OCI-LY3 (cell line): ENCODE results near the gene EPHB1.

Source experiments
- H2AFZ ChIP-seq: fragments of 200-600, 300-600 bp; shearing (Covaris generic); 2 replicates; pipeline ENCODE4 v1.6.0; 2014; ENCODE audit warnings: antibody characterized with exemption, low read depth, low read length
- H3K27ac ChIP-seq: fragments of 200-600, 300-600 bp; sonication (generic); 2 replicates; pipeline ENCODE4 v1.5.1; 2014; ENCODE audit warnings: mild to moderate bottlenecking, low read length, moderate library complexity, mixed read lengths
- H3K27me3 ChIP-seq: fragments of 200-600, 300-600 bp; sonication (generic); 2 replicates; pipeline ENCODE4 v1.6.1; 2014; ENCODE audit warnings: low read depth, low read length, mixed read lengths
- H3K36me3 ChIP-seq: fragments of 200-600, 300-600 bp; sonication (generic); replicated peaks from 2 replicates; pipeline ENCODE3; 2014; ENCODE audit warnings: low read depth, low read length, mixed read lengths
- H3K4me1 ChIP-seq: fragments of 300-600, 200-600 bp; sonication (generic); 2 replicates; pipeline ENCODE4 v1.6.1; 2014; ENCODE audit warnings: low read length, mixed read lengths
- H3K4me2 ChIP-seq: fragments of 200-600, 300-600 bp; sonication (generic); 2 replicates; pipeline ENCODE4 v1.6.1; 2014; ENCODE audit warnings: low read length, mixed read lengths
- H3K4me3 ChIP-seq: fragments of 300-600, 200-600 bp; sonication (generic); 2 replicates; pipeline ENCODE4 v1.5.1; 2014; ENCODE audit warnings: antibody characterized with exemption, mild to moderate bottlenecking, low read length, moderate library complexity
- H3K79me2 ChIP-seq: fragments of 300-600, 200-600 bp; shearing (Covaris generic); 2 replicates; pipeline ENCODE4 v1.6.1; 2014; ENCODE audit warnings: mild to moderate bottlenecking, low read length, mixed read lengths
- H3K9ac ChIP-seq: fragments of 300-600, 200-600 bp; shearing (Covaris generic); 2 replicates; pipeline ENCODE4 v1.6.0; 2014; ENCODE audit warnings: mild to moderate bottlenecking, low read length, moderate library complexity
- H3K9me3 ChIP-seq: fragments of 200-600, 300-600 bp; shearing (Covaris generic); 2 replicates; pipeline ENCODE4 v1.6.1; 2014; ENCODE audit warnings: low read length, mixed read lengths; ENCODE audit not compliant: insufficient read depth
- H4K20me1 ChIP-seq: fragments of 200-600, 300-600 bp; sonication (generic); 2 replicates; pipeline ENCODE4 v1.6.1; 2016; ENCODE audit warnings: low read length, mixed read lengths; ENCODE audit not compliant: insufficient read depth
- EZH2phosphoT487 ChIP-seq: fragments of 200-600 bp; shearing (Covaris generic); IDR thresholded peaks from 2 replicates; pipeline ENCODE4 v1.6.1; 2018; ENCODE audit warnings: antibody characterized with exemption, mixed run types, low read depth
- TF ChIP-seq, protein P1 (sequence below): fragments of 200-600, 300-600 bp; sonication (generic); IDR thresholded peaks from 2 replicates; pipeline ENCODE4 v1.5.1; 2014; ENCODE audit warnings: antibody characterized with exemption, low read length, low read depth

The EPHB1 gene

DNA sequence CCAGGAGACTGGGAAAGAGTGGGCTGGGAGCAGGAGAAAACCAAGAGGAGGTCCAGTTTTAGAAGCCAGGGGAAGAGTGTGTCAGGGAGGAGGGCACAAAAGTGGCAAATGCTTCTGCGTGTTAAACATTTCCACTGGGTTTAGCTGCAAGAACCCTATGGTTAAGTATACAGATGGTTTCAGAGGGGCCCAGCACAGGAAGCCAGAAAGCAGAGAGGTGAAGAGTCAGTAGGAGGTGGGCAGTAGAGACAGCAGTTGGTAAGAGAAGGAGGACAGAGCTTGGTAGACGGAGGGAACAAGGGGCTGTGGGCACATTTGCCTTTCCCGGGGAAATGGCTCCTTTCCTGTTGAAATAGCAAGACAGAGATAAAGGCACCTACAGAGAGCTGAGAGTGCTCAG, 133.8 kb downstream of the EPHB1 start:
- H3K36me3 ChIP-seq = peaks cover 96% of the 10 kb centered on the region
- H2AFZ ChIP-seq = no peak overlapping the region
- TF ChIP-seq, protein P1, sequence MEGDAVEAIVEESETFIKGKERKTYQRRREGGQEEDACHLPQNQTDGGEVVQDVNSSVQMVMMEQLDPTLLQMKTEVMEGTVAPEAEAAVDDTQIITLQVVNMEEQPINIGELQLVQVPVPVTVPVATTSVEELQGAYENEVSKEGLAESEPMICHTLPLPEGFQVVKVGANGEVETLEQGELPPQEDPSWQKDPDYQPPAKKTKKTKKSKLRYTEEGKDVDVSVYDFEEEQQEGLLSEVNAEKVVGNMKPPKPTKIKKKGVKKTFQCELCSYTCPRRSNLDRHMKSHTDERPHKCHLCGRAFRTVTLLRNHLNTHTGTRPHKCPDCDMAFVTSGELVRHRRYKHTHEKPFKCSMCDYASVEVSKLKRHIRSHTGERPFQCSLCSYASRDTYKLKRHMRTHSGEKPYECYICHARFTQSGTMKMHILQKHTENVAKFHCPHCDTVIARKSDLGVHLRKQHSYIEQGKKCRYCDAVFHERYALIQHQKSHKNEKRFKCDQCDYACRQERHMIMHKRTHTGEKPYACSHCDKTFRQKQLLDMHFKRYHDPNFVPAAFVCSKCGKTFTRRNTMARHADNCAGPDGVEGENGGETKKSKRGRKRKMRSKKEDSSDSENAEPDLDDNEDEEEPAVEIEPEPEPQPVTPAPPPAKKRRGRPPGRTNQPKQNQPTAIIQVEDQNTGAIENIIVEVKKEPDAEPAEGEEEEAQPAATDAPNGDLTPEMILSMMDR = no peak
- TF ChIP-seq EZH2phosphoT487 = no peak
- no peaks in the 10 kb centered on the region for H3K9me3 ChIP-seq
- peaks cover 99% of the 10 kb centered on the region for H4K20me1 ChIP-seq
- H3K27ac ChIP-seq = no peak overlapping the region
- no peak overlapping the region for H3K4me3 ChIP-seq
- no peaks in the 10 kb centered on the region for H3K27me3 ChIP-seq
- peaks cover 46% of the 10 kb centered on the region for H3K4me1 ChIP-seq
- H3K4me2 ChIP-seq = no peak overlapping the region
- H3K79me2 ChIP-seq = peaks cover 100% of the 10 kb centered on the region
- H3K9ac ChIP-seq = no peak overlapping the region

DNA sequence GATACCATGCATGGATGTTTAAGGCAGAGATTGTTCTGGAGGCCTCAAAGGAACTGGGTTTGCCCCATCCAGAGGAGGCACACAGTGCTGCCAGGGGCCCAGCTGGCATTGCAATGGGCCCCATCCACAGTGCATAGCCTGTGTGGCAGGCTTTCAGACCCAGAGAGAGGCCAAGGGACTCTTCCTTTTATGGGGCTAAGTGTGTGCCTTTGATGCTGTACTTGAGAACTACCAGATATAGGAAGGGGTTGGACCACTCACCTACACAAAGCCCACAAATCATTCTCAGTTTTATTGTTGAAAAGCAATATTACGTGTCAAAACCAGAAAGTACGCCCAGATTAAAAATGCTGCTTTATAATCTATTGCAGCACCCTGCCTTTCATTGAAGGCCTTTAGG, 134.9 kb downstream of the EPHB1 start:
- H3K36me3 ChIP-seq = peaks cover 95% of the 10 kb centered on the region
- H3K4me1 ChIP-seq = peaks cover 46% of the 10 kb centered on the region
- H3K9ac ChIP-seq = no peak overlapping the region; the same call in 1 of the 2 replicates
- peaks cover 99% of the 10 kb centered on the region for H4K20me1 ChIP-seq
- H3K4me2 ChIP-seq = peak overlapping the region; percentile 30; the same call in 1 of the 2 replicates
- no peak overlapping the region for H3K4me3 ChIP-seq
- H3K27ac ChIP-seq = peak overlapping the region; percentile 60
- TF ChIP-seq EZH2phosphoT487 = no peak
- TF ChIP-seq, protein P1 = no peak
- H3K79me2 ChIP-seq = peaks cover 100% of the 10 kb centered on the region
- H2AFZ ChIP-seq = no peak overlapping the region
- no peaks in the 10 kb centered on the region for H3K9me3 ChIP-seq
- no peaks in the 10 kb centered on the region for H3K27me3 ChIP-seq

DNA sequence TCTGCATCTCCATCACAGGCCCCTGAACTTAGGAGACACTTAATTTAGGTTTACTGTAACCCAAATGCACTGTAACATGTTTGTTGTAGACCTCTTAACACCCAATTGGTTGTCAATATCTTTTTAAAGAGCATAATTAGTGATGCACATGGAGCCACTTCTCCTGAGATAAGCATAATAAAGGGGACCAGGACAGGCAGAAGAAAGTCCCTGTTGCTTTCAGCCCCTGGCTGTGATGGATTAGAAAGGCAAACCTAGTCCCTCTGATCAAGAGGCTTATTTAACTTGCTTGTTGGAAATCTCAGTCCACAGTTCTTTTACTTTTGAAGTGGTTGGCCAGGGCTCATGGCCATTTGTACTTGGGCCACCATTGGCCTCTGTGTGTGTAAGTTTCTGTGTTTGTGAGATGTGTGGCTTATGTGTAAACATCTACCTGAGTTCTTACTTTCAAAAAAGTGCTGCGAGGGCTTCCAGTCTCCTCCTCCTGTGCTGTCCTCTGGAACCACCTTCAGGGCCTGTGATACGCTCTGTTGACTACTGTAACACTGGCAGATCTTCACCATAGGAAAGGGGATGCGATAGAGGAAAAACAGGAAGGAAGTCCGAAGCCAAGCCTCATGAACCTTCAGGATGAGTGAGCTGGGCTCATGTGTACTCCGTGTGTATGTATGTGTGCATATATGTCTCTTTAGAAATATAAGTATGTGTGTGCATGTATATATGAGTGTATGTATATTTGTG, 136.2 kb downstream of the EPHB1 start:
- Histone ChIP-seq H4K20me1 (peaks cover 99% of the 10 kb centered on the region), H3K79me2 (peaks cover 100% of the 10 kb centered on the region), H3K27ac (peak overlapping the region; percentile 60), H2AFZ (no peak overlapping the region), H3K9me3 (no peaks in the 10 kb centered on the region), H3K27me3 (no peaks in the 10 kb centered on the region), H3K4me1 (peaks cover 54% of the 10 kb centered on the region), H3K4me2 (peak overlapping the region; percentile 30), H3K36me3 (peaks cover 94% of the 10 kb centered on the region), H3K4me3 (no peak overlapping the region), H3K9ac (peak overlapping the region; percentile 20; the same call in 1 of the 2 replicates)
- TF ChIP-seq, protein P1 = no peak
- no peak for TF ChIP-seq EZH2phosphoT487

DNA sequence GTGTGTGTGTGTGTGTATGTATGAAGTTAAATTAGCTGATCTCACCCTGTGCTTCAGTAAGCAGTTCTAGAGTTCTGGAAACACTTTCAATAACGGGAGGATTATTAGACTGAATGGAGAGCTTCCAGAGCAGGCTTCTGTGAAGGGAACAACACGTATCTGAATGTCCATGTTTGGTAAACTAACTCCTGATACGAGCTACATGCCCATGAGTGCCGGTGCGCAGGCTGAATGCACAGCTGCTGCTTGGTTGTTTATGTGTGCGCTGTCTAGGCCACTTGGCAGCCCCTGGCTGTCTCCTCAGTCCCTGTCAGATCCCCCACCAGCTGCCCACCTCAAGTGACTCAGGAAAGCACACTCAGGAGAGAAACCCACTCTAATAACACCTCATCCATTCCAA, 137.0 kb downstream of the EPHB1 start:
- Histone ChIP-seq H3K27ac (no peak overlapping the region), H3K36me3 (peaks cover 92% of the 10 kb centered on the region), H3K9me3 (no peaks in the 10 kb centered on the region), H3K4me2 (no peak overlapping the region), H3K4me1 (peaks cover 54% of the 10 kb centered on the region), H3K9ac (no peak overlapping the region), H3K79me2 (peaks cover 100% of the 10 kb centered on the region), H2AFZ (no peak overlapping the region), H3K27me3 (no peaks in the 10 kb centered on the region), H4K20me1 (peaks cover 99% of the 10 kb centered on the region), H3K4me3 (no peak overlapping the region)
- TF ChIP-seq EZH2phosphoT487 = no peak
